Body of pancreas (tissue), 4 donors: Measurements from ENCODE around the gene SAA1.

Experiments
- CTCF ChIP-seq, 7 experiments: fragments of 450-650 bp in 4 of 7; fragments of 200-600 bp in 3 of 7; sonication (generic) in 3 of 7; IDR thresholded peaks; one replicate each; pipeline ENCODE4 v1.5.1; 2016 to 2019; ENCODE audit warnings: antibody characterized with exemption in 7 of 7
- POLR2A ChIP-seq, 3 donors: fragments of 450-650 bp; IDR thresholded peaks; one replicate each; pipeline ENCODE4 v1.6.1; 2016; ENCODE audit warnings: antibody characterized with exemption in 3 of 3, mild to moderate bottlenecking in 2 of 3

- TF ChIP-seq CTCF (IDR thresholded peaks at IDR 0.05): no peak
- no peak for TF ChIP-seq POLR2A (IDR thresholded peaks at IDR 0.05)
Measured at GRCh38 chr11:18307461-18308139, 41.5 kb downstream of the SAA1 start.
